IPS DF 6.9 (cell line): ENCODE data around the gene RNF114.

Source experiments
- DNase-seq: peaks from one replicate; pipeline ENCODE4 v3.0.0-alpha.2; 2013; ENCODE audit warnings: low read depth, low spot score
- H3K27ac ChIP-seq: one replicate; pipeline ENCODE4 v1.5.1; 2013; ENCODE audit warnings: low read length, control low read depth
- H3K27me3 ChIP-seq: 2 replicates; pipeline ENCODE4 v1.6.1; 2013; ENCODE audit warnings: mild to moderate bottlenecking, low read length; ENCODE audit not compliant: control insufficient read depth, insufficient read depth
- H3K36me3 ChIP-seq: 2 replicates; pipeline ENCODE4 v1.6.1; 2013; ENCODE audit warnings: low read length; ENCODE audit not compliant: control insufficient read depth, insufficient read depth
- H3K4me1 ChIP-seq: 2 replicates; pipeline ENCODE4 v1.6.1; 2013; ENCODE audit warnings: low read length; ENCODE audit not compliant: control insufficient read depth, insufficient read depth
- H3K4me3 ChIP-seq: 2 replicates; pipeline ENCODE4 v1.5.1; 2013; ENCODE audit warnings: mild to moderate bottlenecking, low read length
- H3K9me3 ChIP-seq: 2 replicates; pipeline ENCODE4 v1.6.1; 2013; ENCODE audit warnings: low read length, inconsistent platforms; ENCODE audit not compliant: control insufficient read depth, insufficient read depth
- WGBS: extraction: QIAGEN DNeasy Blood & Tissue Kit; methylation state at CpG from one replicate; pipeline ENCODE4 v1.1.7; 2013; ENCODE audit warnings: mixed read lengths, missing lambda C conversion rate; ENCODE audit not compliant: insufficient read length, insufficient coverage; 5-methylcytosine and 5-hydroxymethylcytosine counted together

The RNF114 gene

DNA sequence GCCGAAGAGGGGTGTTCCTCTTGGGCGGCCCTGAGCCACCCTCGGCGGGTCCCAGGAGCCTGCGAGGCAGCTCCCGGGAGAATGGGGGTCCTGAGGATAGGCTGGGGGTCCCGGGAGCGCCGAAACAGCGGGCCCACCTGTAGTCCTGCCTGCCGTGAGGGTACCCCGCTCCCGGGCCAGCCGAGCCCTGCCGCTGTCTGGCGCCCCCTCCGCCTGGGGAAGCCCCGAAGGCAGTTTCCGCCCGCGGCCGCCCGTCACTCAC, 21.1 kb upstream of the RNF114 start:
- peak overlapping the region; percentile 61 for H3K4me3 ChIP-seq
- H3K36me3 ChIP-seq, result no peaks in the 10 kb centered on the region
- DNase-seq, result no peak
- H3K27me3 ChIP-seq, result no peaks in the 10 kb centered on the region
- WGBS, result no CpG with 5 or more reads among the region's 23 CpGs
- no peak overlapping the region for H3K27ac ChIP-seq
- H3K9me3 ChIP-seq, result no peaks in the 10 kb centered on the region
- H3K4me1 ChIP-seq, result no peaks in the 10 kb centered on the region

GRCh38 chr20:49915380-49916145, 20.6 kb upstream of the RNF114 start, which contains the start of gene SPATA2:
TSS of gene SPATA2 (minus strand) at chr20:49915529. CDS start at chr20:49908490, 7,039 bp downstream.
- DNase-seq, result peak; percentile 84
- peak within 1 kb of the TSS; percentile 61 for H3K4me3 ChIP-seq
- no peaks in the 10 kb centered on the region for H3K27me3 ChIP-seq
- no peak within 1 kb of the TSS for H3K27ac ChIP-seq
- WGBS, result no CpG with 5 or more reads among the region's 69 CpGs
- no peaks in the 10 kb centered on the region for H3K4me1 ChIP-seq
- no peaks in the 10 kb centered on the region for H3K9me3 ChIP-seq
- H3K36me3 ChIP-seq, result no peaks in the 10 kb centered on the region

- Histone ChIP-seq H3K27me3 (no peaks in the 10 kb centered on the region), H3K36me3 (no peaks in the 10 kb centered on the region), H3K27ac (no peak overlapping the region), H3K4me1 (no peaks in the 10 kb centered on the region), H3K4me3 (peak overlapping the region; percentile 61; the same call in 1 of the 2 replicates), H3K9me3 (no peaks in the 10 kb centered on the region)
- DNase-seq, result no peak
- WGBS, result no CpG with 5 or more reads among the region's 19 CpGs
Measured at GRCh38 chr20:49916146-49917002, 19.8 kb upstream of the RNF114 start.

GRCh38 chr20:49918446-49918845, 17.8 kb upstream of the RNF114 start:
- no peak for DNase-seq
- WGBS, result no CpG with 5 or more reads among the region's 3 CpGs

GRCh38 chr20:49919009-49919408, 17.2 kb upstream of the RNF114 start:
- WGBS, result no CpG with 5 or more reads among the region's 7 CpGs
- H3K27me3 ChIP-seq, result no peaks in the 10 kb centered on the region
- H3K4me3 ChIP-seq, result no peak overlapping the region
- no peaks in the 10 kb centered on the region for H3K36me3 ChIP-seq
- no peak for DNase-seq
- H3K27ac ChIP-seq, result no peak overlapping the region
- no peaks in the 10 kb centered on the region for H3K4me1 ChIP-seq
- H3K9me3 ChIP-seq, result no peaks in the 10 kb centered on the region

More at GRCh38 chr20:49918446-49918845, 17.8 kb upstream of the RNF114 start:
- Histone ChIP-seq H3K9me3 (no peaks in the 10 kb centered on the region), H3K36me3 (no peaks in the 10 kb centered on the region), H3K4me3 (no peak overlapping the region), H3K27me3 (no peaks in the 10 kb centered on the region), H3K27ac (no peak overlapping the region), H3K4me1 (no peaks in the 10 kb centered on the region)

DNA sequence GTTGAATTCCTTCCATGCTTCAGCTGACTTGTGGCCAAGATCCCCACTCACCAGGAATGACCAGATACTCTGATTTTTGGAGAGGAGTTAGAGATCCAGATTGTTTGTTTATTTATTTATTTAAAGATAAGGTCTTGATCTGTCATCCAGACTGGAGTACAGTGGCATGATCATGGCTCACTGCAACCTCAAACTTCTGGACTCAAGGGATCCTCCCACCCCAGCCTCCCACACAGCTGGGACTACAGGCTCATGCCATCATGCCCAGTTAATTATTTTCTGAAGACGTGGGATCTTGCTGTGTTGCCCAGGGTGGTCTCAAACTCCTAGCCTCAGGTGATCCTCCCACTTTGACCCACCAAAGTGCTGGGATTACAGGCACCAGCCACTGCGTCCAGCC, 16.7 kb upstream of the RNF114 start:
- Histone ChIP-seq H3K27ac (no peak overlapping the region), H3K4me3 (no peak overlapping the region), H3K9me3 (no peaks in the 10 kb centered on the region), H3K4me1 (no peaks in the 10 kb centered on the region), H3K36me3 (no peaks in the 10 kb centered on the region), H3K27me3 (no peaks in the 10 kb centered on the region)
- DNase-seq, result no peak
- no CpG with 5 or more reads among the region's 2 CpGs for WGBS

DNA sequence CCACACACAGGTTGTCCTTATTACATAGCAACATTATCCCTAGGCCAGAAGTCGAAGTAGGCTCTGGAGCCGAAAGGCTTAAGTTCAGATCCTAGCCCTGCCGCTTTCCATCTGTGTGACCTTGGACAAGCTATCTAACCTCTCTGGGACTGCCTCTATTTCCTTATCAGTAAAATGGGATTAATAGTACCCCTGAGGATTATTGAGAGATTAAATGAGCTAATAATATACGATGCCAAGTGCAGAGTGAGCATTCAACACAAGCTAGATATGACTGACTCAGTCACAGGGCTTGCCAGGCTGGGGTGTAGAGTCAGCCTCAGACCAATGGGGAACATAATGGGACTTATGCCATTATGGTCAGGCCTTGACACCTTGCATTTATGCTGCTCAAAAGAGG, 11.9 kb upstream of the RNF114 start:
- Histone ChIP-seq H3K4me1 (no peaks in the 10 kb centered on the region), H3K27ac (no peak overlapping the region), H3K27me3 (no peaks in the 10 kb centered on the region), H3K4me3 (no peak overlapping the region), H3K36me3 (no peaks in the 10 kb centered on the region), H3K9me3 (no peaks in the 10 kb centered on the region)
- no peak for DNase-seq
- WGBS, result no CpG with 5 or more reads among the region's 4 CpGs

DNA sequence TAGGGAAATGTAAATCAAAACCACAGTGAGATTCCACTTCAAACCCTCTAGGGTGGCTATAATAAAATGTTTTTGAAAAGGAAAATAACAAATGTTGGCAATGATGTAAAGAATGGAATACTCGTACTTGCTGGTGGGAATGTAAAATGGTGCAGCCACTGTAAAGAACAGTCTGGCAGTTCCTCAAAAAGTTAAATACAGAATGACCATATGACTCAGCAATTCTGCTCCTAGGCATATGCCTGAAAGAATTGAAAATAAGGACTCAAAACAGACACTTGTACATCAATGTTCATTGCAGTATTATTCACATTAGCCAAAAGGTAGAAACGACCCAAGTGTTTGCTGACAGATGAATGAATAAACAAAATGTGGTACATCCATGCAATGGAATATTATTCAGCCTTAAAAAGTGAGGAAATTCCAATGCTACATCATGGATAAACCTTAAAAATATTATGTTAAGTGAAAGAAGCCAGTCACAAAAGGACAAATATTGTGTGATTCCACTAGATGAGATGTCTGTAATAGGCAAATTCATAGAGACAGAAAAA, 10.2 kb upstream of the RNF114 start:
- Histone ChIP-seq H3K9me3 (no peaks in the 10 kb centered on the region), H3K4me3 (no peak overlapping the region), H3K27ac (no peak overlapping the region), H3K27me3 (no peaks in the 10 kb centered on the region), H3K4me1 (no peaks in the 10 kb centered on the region), H3K36me3 (no peaks in the 10 kb centered on the region)
- no peak for DNase-seq
- no CpG with 5 or more reads among the region's 2 CpGs for WGBS

DNA sequence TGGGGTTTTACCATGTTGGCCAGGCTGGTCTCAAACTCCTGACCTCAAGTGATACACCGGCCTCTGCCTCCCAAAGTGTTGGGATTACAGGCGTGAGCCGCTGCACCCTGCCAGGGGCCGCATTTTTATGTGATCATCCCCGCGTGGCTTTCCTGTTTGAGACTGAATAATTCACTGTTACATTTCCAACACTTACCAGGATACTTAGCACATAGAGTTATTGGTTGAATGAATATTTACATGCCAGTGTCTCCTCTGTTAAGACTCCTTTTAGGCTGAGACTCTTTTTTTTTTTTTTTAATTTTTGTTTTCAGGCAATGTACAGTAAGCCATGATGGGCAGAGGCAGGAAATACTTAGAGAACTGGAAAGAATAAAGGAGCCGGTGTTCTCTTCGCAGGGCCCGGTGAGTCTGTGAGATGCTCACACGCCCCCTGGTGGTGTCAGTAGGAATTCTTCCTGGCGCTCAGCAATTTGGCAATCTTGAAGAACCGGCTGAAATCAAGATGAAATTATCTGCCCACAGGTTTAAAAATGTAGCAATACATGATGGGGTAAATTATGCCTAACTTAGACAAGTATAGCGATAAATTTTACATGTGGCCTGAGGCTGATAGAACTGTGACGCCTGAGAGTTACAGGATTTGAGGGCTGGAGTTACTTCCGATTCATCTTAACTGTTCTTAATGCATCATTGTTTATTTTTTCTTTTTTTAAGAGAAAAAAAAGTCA, 7.6 kb upstream of the RNF114 start:
- H3K36me3 ChIP-seq, result no peaks in the 10 kb centered on the region
- no peak overlapping the region for H3K27ac ChIP-seq
- DNase-seq, result peak; percentile 45
- no peaks in the 10 kb centered on the region for H3K9me3 ChIP-seq
- WGBS, result no CpG with 5 or more reads among the region's 15 CpGs
- H3K4me1 ChIP-seq, result no peaks in the 10 kb centered on the region
- no peak overlapping the region for H3K4me3 ChIP-seq
- H3K27me3 ChIP-seq, result no peaks in the 10 kb centered on the region

DNA sequence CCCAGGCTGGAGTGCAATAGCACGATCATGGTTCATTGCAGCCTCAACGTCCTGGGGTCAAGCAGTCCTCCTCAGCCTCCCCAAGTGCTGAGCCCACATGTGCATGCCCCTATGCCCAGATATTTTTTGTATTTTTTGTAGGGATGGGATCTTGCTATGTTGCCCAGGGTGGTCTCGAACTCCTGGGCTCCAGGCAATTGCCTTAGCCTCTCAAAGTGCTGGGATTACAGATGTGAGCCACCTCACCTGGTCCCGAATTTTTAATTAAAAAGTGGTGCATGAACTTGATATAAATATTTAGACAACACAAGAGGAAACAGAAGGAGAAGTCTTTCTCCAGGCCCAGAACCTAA, 7.1 kb upstream of the RNF114 start:
- WGBS, result no CpG with 5 or more reads among the region's 4 CpGs

More for the DNA sequence above, 7.1 kb upstream of the RNF114 start:
- no peak overlapping the region for H3K4me3 ChIP-seq
- H3K9me3 ChIP-seq, result no peaks in the 10 kb centered on the region
- H3K4me1 ChIP-seq, result no peaks in the 10 kb centered on the region
- no peaks in the 10 kb centered on the region for H3K36me3 ChIP-seq
- no peak for DNase-seq
- H3K27ac ChIP-seq, result no peak overlapping the region
- no peaks in the 10 kb centered on the region for H3K27me3 ChIP-seq
